ENCODE measurements around the gene RAB41. TPM values are rescaled to one million over a fixed set of nuclear protein-coding genes. Genes with fewer than 3 reads are reported as not detected.

Gene RAB41
- total and polyA plus RNA-seq, 12 donors = not detected

- Histone ChIP-seq H3K4me1 (no peaks in the 10 kb centered on the region), H3K9me3 (no peaks in the 10 kb centered on the region), H3K27ac (no peak overlapping the region), H3K27me3 (peaks cover 0 to 7% (median 0%) of the 10 kb centered on the region in 7 donors), H3K36me3 (no peaks in the 10 kb centered on the region), H3K4me3 (no peak overlapping the region)
- ATAC-seq (no peak), DNase-seq (no peak)
- 90 to 91% methylated on average over 3 of the region's 3 CpGs for WGBS, 2 donors
- intact Hi-C loops (cut with DNase I) = no loop called here
- TF ChIP-seq CTCF (IDR thresholded peaks at IDR 0.05) = no peak
Measured at GRCh38 chrX:70279081-70279480, 2.9 kb upstream of the RAB41 start.

- Histone ChIP-seq H3K27me3 (peaks cover 0 to 12% (median 0%) of the 10 kb centered on the region in 7 donors), H3K36me3 (peaks cover 0 to 11% (median 0%) of the 10 kb centered on the region in 9 donors), H3K27ac (no peak overlapping the region), H3K4me1 (no peaks in the 10 kb centered on the region), H3K4me3 (no peak overlapping the region), H3K9me3 (no peaks in the 10 kb centered on the region)
- 93% methylated on average over 3 of the region's 3 CpGs for WGBS, 2 donors
- DNase-seq = no peak
- TF ChIP-seq CTCF (IDR thresholded peaks at IDR 0.05) = no peak
- ATAC-seq = no peak
- intact Hi-C loops (cut with DNase I) = no loop called here
Measured at GRCh38 chrX:70280573-70280972, 1.4 kb upstream of the RAB41 start.

GRCh38 chrX:70289168-70289792 is 7.3 kb downstream of the RAB41 start:
- intact Hi-C loops (cut with DNase I) = no loop called here
- ATAC-seq = peak in 1 of 8 donors; percentile 12
- peaks cover 0 to 10% (median 7%) of the 10 kb centered on the region in 9 donors for H3K4me1 ChIP-seq

More at GRCh38 chrX:70289168-70289792, 7.3 kb downstream of the RAB41 start:
- Histone ChIP-seq H3K27ac (peak overlapping the region in 8 of 10 donors; percentile 63 to 85 (median 70)), H3K27me3 (peaks cover 0 to 30% (median 0%) of the 10 kb centered on the region in 7 donors), H3K36me3 (peaks cover 0 to 36% (median 0%) of the 10 kb centered on the region in 9 donors), H3K4me3 (peak overlapping the region; percentile 28 to 68 (median 59)), H3K9me3 (no peaks in the 10 kb centered on the region)
- no peak for DNase-seq
- no peak for TF ChIP-seq CTCF (IDR thresholded peaks at IDR 0.05)
- 23% methylated on average over 11 of the region's 11 CpGs for WGBS, 2 donors

Data from heart right ventricle (tissue), 16 donors.